RWPE2 (cell line): Measurements from ENCODE around the gene CMKLR1.
A peak's percentile ranks its signal among the peaks of the same experiment; 100 is the strongest.

Experiments used
- ATAC-seq: fragments of 200-7000 bp; cut with Tn5 transposase; 3 replicates; pipeline ENCODE4 v1.9.1; 2021; ENCODE audit warnings: low read depth
- DNase-seq: peaks from one replicate; pipeline ENCODE4 v3.0.0-alpha.2; 2020; ENCODE audit warnings: low spot score
- H3K27ac ChIP-seq: fragments of 450-650 bp; 2 replicates; pipeline ENCODE4 v1.5.1; 2017; ENCODE audit warnings: mild to moderate bottlenecking; ENCODE audit not compliant: poor library complexity, severe bottlenecking
- H3K27me3 ChIP-seq: fragments of 250-450 bp; sonication (Bioruptor Pico); 2 replicates; pipeline ENCODE4 v1.5.1; 2021; ENCODE audit warnings: mild to moderate bottlenecking, moderate library complexity; ENCODE audit not compliant: insufficient read depth, poor library complexity, severe bottlenecking
- H3K36me3 ChIP-seq: fragments of 250-450 bp; sonication (Bioruptor Pico); 2 replicates; pipeline ENCODE4 v1.5.1; 2020; ENCODE audit warnings: low read depth, mild to moderate bottlenecking, moderate library complexity
- H3K4me1 ChIP-seq: fragments of 250-450 bp; sonication (Bioruptor Pico); 2 replicates; pipeline ENCODE4 v1.5.1; 2021; ENCODE audit warnings: mild to moderate bottlenecking, moderate library complexity; ENCODE audit not compliant: insufficient read depth, poor library complexity, severe bottlenecking
- H3K4me3 ChIP-seq: fragments of 250-450 bp; sonication (Bioruptor Pico); 2 replicates; pipeline ENCODE4 v1.5.1; 2021; ENCODE audit warnings: mild to moderate bottlenecking, moderate library complexity; ENCODE audit not compliant: severe bottlenecking
- H3K9me3 ChIP-seq: fragments of 250-450 bp; sonication (Bioruptor Pico); 2 replicates; pipeline ENCODE4 v1.5.1; 2021; ENCODE audit warnings: mild to moderate bottlenecking, moderate library complexity; ENCODE audit not compliant: severe bottlenecking
- TF ChIP-seq, protein P1 (sequence below): fragments of 450-650 bp; IDR thresholded peaks from one replicate; pipeline ENCODE4 v1.5.1; 2017; ENCODE audit warnings: mild to moderate bottlenecking, moderate library complexity; ENCODE audit not compliant: poor library complexity, severe bottlenecking

Gene CMKLR1

GRCh38 chr12:108375986-108376663, 37.0 kb upstream of the CMKLR1 start:
- peak; percentile 67 for ATAC-seq
- Histone ChIP-seq H3K36me3 (no peaks in the 10 kb centered on the region), H3K27ac (no peak overlapping the region), H3K27me3 (no peaks in the 10 kb centered on the region), H3K4me3 (no peak overlapping the region), H3K9me3 (no peaks in the 10 kb centered on the region), H3K4me1 (no peaks in the 10 kb centered on the region)
- TF ChIP-seq, protein P1, sequence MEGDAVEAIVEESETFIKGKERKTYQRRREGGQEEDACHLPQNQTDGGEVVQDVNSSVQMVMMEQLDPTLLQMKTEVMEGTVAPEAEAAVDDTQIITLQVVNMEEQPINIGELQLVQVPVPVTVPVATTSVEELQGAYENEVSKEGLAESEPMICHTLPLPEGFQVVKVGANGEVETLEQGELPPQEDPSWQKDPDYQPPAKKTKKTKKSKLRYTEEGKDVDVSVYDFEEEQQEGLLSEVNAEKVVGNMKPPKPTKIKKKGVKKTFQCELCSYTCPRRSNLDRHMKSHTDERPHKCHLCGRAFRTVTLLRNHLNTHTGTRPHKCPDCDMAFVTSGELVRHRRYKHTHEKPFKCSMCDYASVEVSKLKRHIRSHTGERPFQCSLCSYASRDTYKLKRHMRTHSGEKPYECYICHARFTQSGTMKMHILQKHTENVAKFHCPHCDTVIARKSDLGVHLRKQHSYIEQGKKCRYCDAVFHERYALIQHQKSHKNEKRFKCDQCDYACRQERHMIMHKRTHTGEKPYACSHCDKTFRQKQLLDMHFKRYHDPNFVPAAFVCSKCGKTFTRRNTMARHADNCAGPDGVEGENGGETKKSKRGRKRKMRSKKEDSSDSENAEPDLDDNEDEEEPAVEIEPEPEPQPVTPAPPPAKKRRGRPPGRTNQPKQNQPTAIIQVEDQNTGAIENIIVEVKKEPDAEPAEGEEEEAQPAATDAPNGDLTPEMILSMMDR: no peak
- DNase-seq: no peak

DNA sequence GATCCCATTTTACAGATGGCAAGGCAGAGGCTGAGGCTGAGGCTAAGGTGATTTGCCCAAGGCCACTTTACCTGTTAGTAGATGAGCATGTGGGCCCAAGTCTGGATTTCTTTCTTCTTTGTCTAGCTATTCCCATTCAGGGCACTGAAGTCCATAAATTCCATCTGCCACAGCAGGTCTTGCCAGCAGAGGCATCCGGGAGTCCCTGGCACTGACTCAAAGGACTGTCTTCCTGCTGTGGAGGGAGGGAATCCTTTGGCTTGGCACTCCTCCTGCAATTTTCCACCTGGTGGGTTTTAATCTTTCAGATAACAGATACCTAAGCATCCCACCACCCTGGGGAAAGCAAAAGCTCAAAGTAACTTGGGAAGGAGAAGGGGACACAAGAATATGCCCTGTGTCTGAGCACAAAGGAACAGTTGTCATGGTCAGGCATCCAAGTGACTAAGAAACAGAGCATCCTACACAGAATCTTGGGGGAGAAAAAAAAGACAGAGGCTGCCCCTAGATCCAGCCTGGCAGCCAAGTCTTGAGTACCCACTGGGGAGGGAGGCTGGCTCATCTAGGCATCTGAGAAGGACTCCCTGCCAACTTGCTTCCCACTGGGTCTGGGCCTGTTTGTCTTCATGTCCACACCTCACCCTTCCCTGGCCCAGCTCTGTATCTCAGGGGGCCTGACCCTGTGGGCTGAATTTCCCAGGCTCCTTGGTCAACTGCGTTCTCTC, 35.6 kb upstream of the CMKLR1 start:
- Histone ChIP-seq H3K4me1 (no peaks in the 10 kb centered on the region), H3K27ac (no peak overlapping the region), H3K4me3 (no peak overlapping the region), H3K9me3 (no peaks in the 10 kb centered on the region), H3K27me3 (no peaks in the 10 kb centered on the region), H3K36me3 (no peaks in the 10 kb centered on the region)
- TF ChIP-seq, protein P1: no peak
- ATAC-seq: no peak
- no peak for DNase-seq

- no peak for ATAC-seq
- DNase-seq: no peak
Measured at GRCh38 chr12:108373111-108373510, 34.0 kb upstream of the CMKLR1 start.

GRCh38 chr12:108371801-108372344, 32.8 kb upstream of the CMKLR1 start:
- no peaks in the 10 kb centered on the region for H3K4me1 ChIP-seq
- H3K4me3 ChIP-seq: no peak overlapping the region
- no peak overlapping the region for H3K27ac ChIP-seq
- no peaks in the 10 kb centered on the region for H3K9me3 ChIP-seq
- peak; percentile 63 for ATAC-seq
- no peak for DNase-seq
- H3K27me3 ChIP-seq: no peaks in the 10 kb centered on the region
- TF ChIP-seq, protein P1: no peak
- H3K36me3 ChIP-seq: no peaks in the 10 kb centered on the region

More at GRCh38 chr12:108373111-108373510, 34.0 kb upstream of the CMKLR1 start:
- Histone ChIP-seq H3K36me3 (no peaks in the 10 kb centered on the region), H3K27ac (no peak overlapping the region), H3K4me3 (no peak overlapping the region), H3K4me1 (no peaks in the 10 kb centered on the region), H3K9me3 (no peaks in the 10 kb centered on the region), H3K27me3 (no peaks in the 10 kb centered on the region)
- TF ChIP-seq, protein P1: no peak
